HepG2 (cell line): ENCODE data around the gene POLDIP3. TPM values are rescaled to one million over a fixed set of nuclear protein-coding genes. Genes with fewer than 3 reads are reported as not detected.

Experiments
- ADNP ChIP-seq: sonication (generic); formaldehyde crosslinking; IDR thresholded peaks from 2 replicates; pipeline ENCODE4 v1.4.0; 2020; ENCODE audit warnings: missing genetic modification reagents
- ATF1 ChIP-seq: IDR thresholded peaks from 2 replicates; pipeline ENCODE4 v1.6.1; 2016; ENCODE audit warnings: mild to moderate bottlenecking, control low read depth
- BCL6 ChIP-seq: IDR thresholded peaks from 2 replicates; pipeline ENCODE4 v1.6.1; 2016; ENCODE audit warnings: missing genetic modification reagents, missing compliant biosample characterization
- FOXA1 ChIP-seq, 2 experiments: fragments of 450-650 bp in 1 of 2; sonication (generic) in 1 of 2; formaldehyde crosslinking in 1 of 2; IDR thresholded peaks; 2 replicates each; pipeline versions ENCODE4 v1.4.0 to v1.6.1; 2016 to 2020; ENCODE audit warnings: missing genetic modification reagents in 1 of 2
- IRF2 ChIP-seq: IDR thresholded peaks from 2 replicates; pipeline ENCODE4 v1.6.1; 2018; ENCODE audit warnings: missing genetic modification reagents, missing compliant biosample characterization
- MLXIP ChIP-seq: sonication (generic); formaldehyde crosslinking; IDR thresholded peaks from 2 replicates; pipeline ENCODE4 v1.9.0; 2021; ENCODE audit warnings: missing genetic modification reagents, borderline replicate concordance
- POGZ ChIP-seq: sonication (generic); formaldehyde crosslinking; IDR thresholded peaks from 2 replicates; pipeline ENCODE4 v1.4.0; 2020; ENCODE audit warnings: mild to moderate bottlenecking, missing genetic modification reagents
- REST ChIP-seq, 2 experiments: IDR thresholded peaks; 2 replicates each; pipeline ENCODE4 v1.6.1; 2011 to 2012; ENCODE audit warnings: low read length in 2 of 2, borderline replicate concordance in 1 of 2, low read depth in 1 of 2, mild to moderate bottlenecking in 1 of 2, moderate library complexity in 1 of 2
- TEAD3 ChIP-seq: optimal IDR thresholded peaks from 2 replicates; pipeline ENCODE3; 2016; ENCODE audit warnings: borderline replicate concordance
- ZBTB42 ChIP-seq: sonication (generic); formaldehyde crosslinking; IDR thresholded peaks from 2 replicates; pipeline ENCODE4 v1.5.0; 2020; ENCODE audit warnings: mild to moderate bottlenecking, missing genetic modification reagents
- ZFX ChIP-seq: sonication (generic); formaldehyde crosslinking; IDR thresholded peaks from 2 replicates; pipeline ENCODE4 v1.4.0; 2020; ENCODE audit warnings: mild to moderate bottlenecking, low read depth, missing genetic modification reagents, moderate library complexity
- ZMYM3 ChIP-seq: sonication (generic); formaldehyde crosslinking; IDR thresholded peaks from 2 replicates; pipeline ENCODE4 v1.5.1; 2020; ENCODE audit warnings: mild to moderate bottlenecking, missing genetic modification reagents
- ZNF281 ChIP-seq: sonication (generic); formaldehyde crosslinking; IDR thresholded peaks from 2 replicates; pipeline ENCODE4 v1.4.0; 2020; ENCODE audit warnings: missing genetic modification reagents, borderline replicate concordance
- ZNF564 ChIP-seq: sonication (generic); formaldehyde crosslinking; IDR thresholded peaks from 2 replicates; pipeline ENCODE4 v1.8.1; 2023; ENCODE audit warnings: mild to moderate bottlenecking, missing genetic modification reagents
- ZNF704 ChIP-seq: sonication (generic); formaldehyde crosslinking; IDR thresholded peaks from 2 replicates; pipeline ENCODE4 v1.8.1; 2023; ENCODE audit warnings: mild to moderate bottlenecking, inconsistent platforms, moderate library complexity, missing genetic modification reagents, borderline replicate concordance
- ZNF740 ChIP-seq: sonication (generic); formaldehyde crosslinking; IDR thresholded peaks from 2 replicates; pipeline ENCODE4 v1.4.0; 2020; ENCODE audit warnings: missing genetic modification reagents
- ZNF766 ChIP-seq: sonication (generic); formaldehyde crosslinking; IDR thresholded peaks from 2 replicates; pipeline ENCODE4 v1.5.0; 2020; ENCODE audit warnings: missing genetic modification reagents, borderline replicate concordance
- polyA plus RNA-seq, 8 experiments: library from polyadenylated mRNA; depleted of rRNA in 3 of 8; stranded (reverse) in 7 of 8; unstranded in 1 of 8; fragments of >200 nt; fragmentation: Illumina TruSeq in 4 of 8; extraction: Trizol in 4 of 8; gene quantifications; 2 replicates each; pipeline versions ENCODE4 v1.2.1 to v1.2.3, GENCODE V29; 2011 to 2016; ENCODE audit warnings: low read depth in 4 of 8, missing spikeins in 1 of 8, mixed read lengths in 1 of 8; ENCODE audit not compliant: insufficient read depth in 1 of 8
- total RNA-seq, 5 experiments: library from RNA; depleted of rRNA; stranded (reverse); fragments of >200 nt; fragmentation: Illumina TruSeq; extraction: Trizol; gene quantifications; 2 replicates each; pipeline ENCODE4 v1.2.3, GENCODE V29; 2016; ENCODE audit warnings: low read depth in 1 of 5

POLDIP3 gene
- total and polyA plus RNA-seq, 2 of the 13 experiments (the other 11 are each of a cell fraction or from before 2014, with no cell fraction given) = 45.8 to 47.4 TPM

- TF ChIP-seq ZNF704 (CRISPR knock-in tag) (0 out of 2 replicates have a peak, but pooled peaks have one; percentile 79), ADNP (CRISPR knock-in tag) (peak; percentile 96), ZBTB42 (CRISPR knock-in tag) (0 out of 2 replicates have a peak, but pooled peaks have one; percentile 75), BCL6 (no peak; the same call in none of the 2 replicates), FOXA1 (IDR thresholded peaks at IDR 0.05) (no peak), FOXA1 (CRISPR knock-in tag; IDR thresholded peaks at IDR 0.05) (peak; percentile 58), ZFX (CRISPR knock-in tag) (peak; percentile 78), REST (IDR thresholded peaks at IDR 0.05; ENCODE audit: borderline replicate concordance in 1 of 2, low read depth in 1 of 2, low read length in 2 of 2) (no peak), ZNF281 (CRISPR knock-in tag) (peak; percentile 98), ATF1 (no peak), MLXIP (CRISPR knock-in tag) (no peak), POGZ (peak; percentile 64; the same call in 1 of the 2 replicates), ZNF766 (peak; percentile 57; the same call in 1 of the 2 replicates), ZNF740 (peak; percentile 74; the same call in 1 of the 2 replicates), ZNF564 (peak; percentile 46; the same call in 1 of the 2 replicates), ZMYM3 (CRISPR knock-in tag) (peak; percentile 99), IRF2 (CRISPR knock-in tag) (peak; percentile 71; the same call in 1 of the 2 replicates), TEAD3 (CRISPR knock-in tag) (peak; percentile 63)
These were observed 33.9 kb upstream of the POLDIP3 start (continued) for GRCh38 chr22:42648368-42649245.
